Measurements from ENCODE around the gene TMEM52. TPM values are rescaled to one million over a fixed set of nuclear protein-coding genes. Genes with fewer than 3 reads are reported as not detected.
A peak's percentile ranks its signal among the peaks of the same experiment; 100 is the strongest.

Gene TMEM52
- total RNA-seq, 8 experiments from 2014 or later: 0.71 to 7.1 (median 2.7) TPM

GRCh38 chr1:1876335-1876930 is 42.6 kb downstream of the TMEM52 start:
- no peak overlapping the region for H3K27ac ChIP-seq
- H3K4me3 ChIP-seq: no peak overlapping the region
- ATAC-seq (replicated peaks in 6 of 8): peak in 1 of 8 experiments; percentile 16
- in situ Hi-C loops (cut with MboI; ENCODE audit: low pct_unique_long_range_greater_than_20kb in 2 of 9, low sequenced_read_pairs in 9 of 9, unreplicated experiment in 9 of 9): no loop called here
- 77 to 100% (median 97%) methylated on average over 2 to 11 of the region's 11 CpGs; no CpG with 5 or more reads in 1 of the 10 experiments for WGBS, 10 experiments
- peaks cover 0 to 6% of the 10 kb centered on the region in 2 donors for H3K4me1 ChIP-seq (replicated peaks in 1 of 2)

- in situ Hi-C loops (cut with MboI; ENCODE audit: low pct_unique_long_range_greater_than_20kb in 2 of 9, low sequenced_read_pairs in 9 of 9, unreplicated experiment in 9 of 9): no loop called here
- WGBS, 10 experiments: 0 to 100% (median 92%) methylated on average over 1 of the region's 1 CpG; no CpG with 5 or more reads in 5 of the 10 experiments
- H3K27ac ChIP-seq: no peak overlapping the region
These were observed 43.1 kb downstream of the TMEM52 start for GRCh38 chr1:1875932-1876331.

GRCh38 chr1:1874901-1875300 is 44.2 kb downstream of the TMEM52 start:
- no peak overlapping the region for H3K4me3 ChIP-seq
- WGBS, 10 experiments: 75 to 100% (median 89%) methylated on average over 1 to 7 of the region's 7 CpGs; no CpG with 5 or more reads in 3 of the 10 experiments
- H3K4me1 ChIP-seq (replicated peaks in 1 of 2): no peaks in the 10 kb centered on the region
- in situ Hi-C loops (cut with MboI; ENCODE audit: low pct_unique_long_range_greater_than_20kb in 2 of 9, low sequenced_read_pairs in 9 of 9, unreplicated experiment in 9 of 9): no loop called here
- no peak for ATAC-seq (replicated peaks in 6 of 8)
- no peak overlapping the region for H3K27ac ChIP-seq

More at GRCh38 chr1:1875932-1876331, 43.1 kb downstream of the TMEM52 start:
- H3K4me1 ChIP-seq (replicated peaks in 1 of 2): peaks cover 0 to 4% of the 10 kb centered on the region in 2 donors
- H3K4me3 ChIP-seq: no peak overlapping the region
- no peak for ATAC-seq (replicated peaks in 6 of 8)

- no peak for ATAC-seq (replicated peaks in 6 of 8)
- Histone ChIP-seq H3K27ac (no peak overlapping the region), H3K4me3 (no peak overlapping the region), H3K4me1 (replicated peaks in 1 of 2) (no peaks in the 10 kb centered on the region)
- in situ Hi-C loops (cut with MboI; ENCODE audit: low pct_unique_long_range_greater_than_20kb in 2 of 9, low sequenced_read_pairs in 9 of 9, unreplicated experiment in 9 of 9): no loop called here
- 80 to 100% (median 100%) methylated on average over 1 to 2 of the region's 2 CpGs; no CpG with 5 or more reads in 3 of the 10 experiments for WGBS, 10 experiments
These were observed 45.9 kb downstream of the TMEM52 start for GRCh38 chr1:1873186-1873585.

GRCh38 chr1:1872329-1872994 is 46.6 kb downstream of the TMEM52 start:
- no peak overlapping the region for H3K27ac ChIP-seq
- no peaks in the 10 kb centered on the region for H3K4me1 ChIP-seq (replicated peaks in 1 of 2)
- WGBS, 10 experiments: 67 to 100% (median 94%) methylated on average over 1 to 10 of the region's 11 CpGs
- no peak overlapping the region for H3K4me3 ChIP-seq
- ATAC-seq (replicated peaks in 6 of 8): no peak
- in situ Hi-C loops (cut with MboI; ENCODE audit: low pct_unique_long_range_greater_than_20kb in 2 of 9, low sequenced_read_pairs in 9 of 9, unreplicated experiment in 9 of 9): no loop called here

GRCh38 chr1:1869469-1869868 is 49.6 kb downstream of the TMEM52 start:
- no peak overlapping the region for H3K27ac ChIP-seq
- WGBS, 10 experiments: 62 to 100% (median 93%) methylated on average over 2 to 4 of the region's 4 CpGs; no CpG with 5 or more reads in 1 of the 10 experiments
- no peak overlapping the region for H3K4me3 ChIP-seq
- H3K4me1 ChIP-seq (replicated peaks in 1 of 2): no peaks in the 10 kb centered on the region
- in situ Hi-C loops (cut with MboI; ENCODE audit: low pct_unique_long_range_greater_than_20kb in 2 of 9, low sequenced_read_pairs in 9 of 9, unreplicated experiment in 9 of 9): no loop called here
- no peak for ATAC-seq (replicated peaks in 6 of 8)

Other genes starting within 250 kb of the TMEM52 start
- gene SLC35E2B, start 226.5 kb downstream of the TMEM52 start, total RNA-seq: 10 to 100 TPM; 35.5 to 98.7 (median 58.9) TPM
- gene CDK11A, start 194.9 kb downstream of the TMEM52 start, total RNA-seq: 10 to 100 TPM; 17.8 to 44.6 (median 25.1) TPM
- gene NADK, start 140.8 kb downstream of the TMEM52 start, total RNA-seq: 100 to 1,000 TPM in 1 of 8 experiments, 10 to 100 TPM in 7; 28.6 to 103 (median 41.1) TPM
- 100 to 1,000 TPM in 7 of 8 experiments, 10 to 100 TPM in 1; 70.0 to 394 (median 196) TPM for gene GNB1, start 28.2 kb downstream of the TMEM52 start, total RNA-seq
- 1 to 10 TPM in 3 of 8 experiments, under 1 TPM in 5; 0.22 to 1.9 (median 0.70) TPM for gene CALML6, start 4.0 kb downstream of the TMEM52 start, total RNA-seq
- 1 to 10 TPM in 2 of 8 experiments, under 1 TPM in 5, not detected in 1; 0.22 to 3.7 (median 0.46) TPM for gene CFAP74, start 84.5 kb upstream of the TMEM52 start, total RNA-seq
- 1 to 10 TPM in 2 of 8 experiments, under 1 TPM in 5, not detected in 1; 0.16 to 2.7 (median 0.46) TPM for gene GABRD, start 100.1 kb upstream of the TMEM52 start, total RNA-seq
- 10 to 100 TPM in 5 of 8 experiments, 1 to 10 TPM in 3; 1.1 to 39.0 (median 23.6) TPM for gene PRKCZ, start 131.1 kb upstream of the TMEM52 start, total RNA-seq